GM21786 (cell line): Measurements from ENCODE around the gene OR51M1.
"Not testable (repeated sequence)": the region's sequence is repeated elsewhere in the genome, so short reads cannot be mapped to it uniquely, and the experiment has no call there.

Source experiments
- ATAC-seq: cut with Tn5 transposase; IDR thresholded peaks from one replicate; pipeline ENCODE4 v1.9.1; 2021; ENCODE audit not compliant: unreplicated experiment

The OR51M1 gene, protein sequence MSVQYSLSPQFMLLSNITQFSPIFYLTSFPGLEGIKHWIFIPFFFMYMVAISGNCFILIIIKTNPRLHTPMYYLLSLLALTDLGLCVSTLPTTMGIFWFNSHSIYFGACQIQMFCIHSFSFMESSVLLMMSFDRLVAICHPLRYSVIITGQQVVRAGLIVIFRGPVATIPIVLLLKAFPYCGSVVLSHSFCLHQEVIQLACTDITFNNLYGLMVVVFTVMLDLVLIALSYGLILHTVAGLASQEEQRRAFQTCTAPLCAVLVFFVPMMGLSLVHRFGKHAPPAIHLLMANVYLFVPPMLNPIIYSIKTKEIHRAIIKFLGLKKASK

DNA sequence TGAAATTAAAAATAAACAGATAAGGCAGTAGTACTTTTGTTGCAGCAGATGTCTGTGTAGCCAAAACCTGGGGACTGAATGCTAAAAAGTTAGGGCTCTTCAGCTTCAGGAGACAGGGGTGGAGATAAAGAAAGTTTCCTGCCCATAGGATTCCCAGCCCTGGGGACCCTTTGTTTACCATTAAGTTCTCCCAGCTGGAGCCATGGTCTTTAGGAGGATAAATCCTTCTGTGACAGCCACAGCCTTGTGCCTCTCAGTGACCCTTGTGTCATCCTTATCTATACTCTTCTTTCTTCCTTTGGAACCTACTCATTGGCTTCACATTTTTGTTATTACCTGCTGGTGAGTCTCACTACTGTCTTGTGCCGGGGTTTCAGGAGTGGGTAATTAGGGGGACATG, at the start of gene OR51M1:
OR51M1 (plus strand) TSS at position 237 of the 400 bp plus-strand sequence. CDS start 5,587 bp downstream, outside the sequence.
- ATAC-seq, result no peak

DNA sequence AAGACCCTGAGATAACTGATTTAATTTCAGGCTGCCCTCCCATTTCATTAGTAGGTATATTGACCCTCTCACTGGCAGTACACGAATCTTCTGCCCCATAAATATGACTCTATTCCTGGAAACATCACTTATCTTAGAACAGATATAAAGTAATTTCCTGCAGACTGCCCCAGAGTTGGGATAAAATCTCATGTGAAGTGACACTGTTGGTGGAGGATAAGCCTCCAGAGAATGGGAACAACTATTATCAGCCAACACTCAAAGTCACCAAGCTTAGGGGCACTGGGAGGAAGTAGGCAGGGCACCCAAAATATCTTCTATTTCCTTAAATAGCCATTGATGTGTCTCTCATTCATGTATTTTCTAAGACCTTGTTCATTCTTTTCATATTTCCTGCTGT, 48.4 kb upstream of the OR51M1 start:
- ATAC-seq, result no peak

DNA sequence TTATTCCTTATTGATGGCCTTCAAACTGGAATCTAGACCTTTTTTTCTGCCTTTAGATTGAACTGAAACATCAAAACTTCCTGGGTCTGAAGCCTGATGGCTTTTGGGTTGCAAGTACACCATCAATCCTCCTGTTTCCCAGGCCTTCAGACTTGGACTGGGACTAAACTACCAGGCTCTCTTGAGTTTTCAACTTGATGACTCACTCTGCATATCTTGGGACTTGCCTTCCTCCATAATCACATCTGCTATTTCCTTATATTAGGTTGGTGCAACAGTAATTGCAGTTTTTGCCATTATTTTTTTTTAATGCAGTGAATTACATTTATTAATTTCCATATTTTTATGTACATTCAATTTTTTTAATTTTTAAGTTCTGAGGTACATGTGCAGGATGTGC, 47.3 kb upstream of the OR51M1 start:
- no peak for ATAC-seq

DNA sequence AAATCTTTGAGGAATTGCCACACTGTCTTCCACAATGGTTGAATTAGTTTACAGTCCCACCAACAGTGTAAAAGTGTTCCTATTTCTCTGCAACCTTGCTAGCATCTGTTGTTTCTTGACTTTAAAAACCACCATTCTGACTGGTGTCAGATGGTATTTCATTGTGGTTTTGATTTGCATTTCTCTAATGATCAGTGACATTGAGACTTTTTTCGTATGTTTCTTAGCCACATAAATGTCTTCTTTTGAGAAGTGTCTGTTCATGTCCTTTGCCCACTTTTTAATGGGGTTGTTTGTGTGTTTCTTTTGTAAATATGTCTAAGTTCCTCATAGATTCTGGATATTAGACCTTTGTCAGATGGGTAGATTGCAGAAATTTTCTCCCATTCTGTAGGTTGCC, 46.4 kb upstream of the OR51M1 start:
- peak; percentile 35 for ATAC-seq

DNA sequence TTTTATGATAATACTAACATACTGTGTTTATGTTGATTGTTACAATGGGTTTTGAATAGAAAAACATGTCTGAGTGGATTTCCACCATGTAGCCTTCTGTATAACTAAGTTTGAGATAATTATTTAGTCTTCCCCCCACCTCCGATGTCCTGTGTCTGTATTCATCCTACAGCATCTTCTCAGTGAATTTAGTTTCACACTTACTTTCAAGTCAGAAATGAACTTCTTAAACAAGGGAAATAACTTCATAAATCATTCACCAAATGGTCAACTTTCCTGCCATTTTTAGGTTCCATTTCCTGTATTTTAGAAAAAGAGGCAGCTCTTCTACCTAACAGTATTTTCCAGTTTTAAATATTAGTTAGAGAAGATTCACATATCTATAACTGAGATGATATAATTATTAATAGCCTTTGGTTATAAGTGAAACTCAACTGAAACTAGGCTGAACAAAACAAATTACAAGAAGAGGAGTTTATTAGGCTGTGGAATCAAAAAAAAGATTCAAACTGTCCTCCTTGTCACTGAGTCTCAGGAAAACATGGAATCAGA, 43.8 kb upstream of the OR51M1 start:
- ATAC-seq, result peak; percentile 71

DNA sequence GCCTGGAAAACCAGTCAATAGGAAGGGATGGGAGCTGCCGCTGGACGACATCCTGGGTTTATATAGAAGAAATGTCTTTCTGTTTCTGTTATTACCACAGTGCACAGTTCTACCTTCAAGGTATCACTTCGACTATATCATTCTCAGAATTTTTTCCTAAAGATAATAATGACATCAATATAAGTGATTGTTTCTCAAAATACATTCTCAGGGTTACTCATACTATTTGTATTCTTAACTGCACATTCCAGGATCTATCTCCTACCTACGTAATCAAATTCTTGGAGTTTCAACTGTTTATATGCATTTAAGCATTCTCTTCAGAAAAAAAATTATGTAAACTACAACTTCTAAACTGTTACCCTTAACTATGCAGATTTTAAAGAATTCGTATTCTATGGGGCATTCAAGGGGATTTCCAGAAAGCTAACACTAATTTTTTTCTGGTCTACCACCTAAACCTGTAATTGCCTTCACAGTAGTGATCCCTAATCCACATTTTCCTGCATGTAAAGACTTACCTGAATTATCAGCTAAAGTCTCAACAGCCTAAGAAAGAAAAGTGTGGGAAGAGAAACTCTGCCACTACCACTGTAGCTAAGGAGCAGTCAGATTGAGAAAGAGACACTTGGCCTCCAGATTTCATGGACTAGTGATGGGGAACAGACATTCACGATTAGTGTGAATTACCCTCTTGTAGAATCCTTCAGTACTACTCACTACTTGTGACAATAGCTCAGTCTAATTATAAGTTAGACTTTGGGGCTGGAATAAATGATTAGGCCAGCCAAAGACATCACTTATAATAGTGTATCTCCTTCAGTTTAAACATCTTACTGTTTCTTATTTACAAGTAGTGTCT, 39.9 kb upstream of the OR51M1 start, which contains the start of gene OR51B5:
OR51B5 (minus strand) TSS at position 51 of the 862 bp plus-strand sequence; CDS start at position 51, 0 bp downstream.
- no peak for ATAC-seq

DNA sequence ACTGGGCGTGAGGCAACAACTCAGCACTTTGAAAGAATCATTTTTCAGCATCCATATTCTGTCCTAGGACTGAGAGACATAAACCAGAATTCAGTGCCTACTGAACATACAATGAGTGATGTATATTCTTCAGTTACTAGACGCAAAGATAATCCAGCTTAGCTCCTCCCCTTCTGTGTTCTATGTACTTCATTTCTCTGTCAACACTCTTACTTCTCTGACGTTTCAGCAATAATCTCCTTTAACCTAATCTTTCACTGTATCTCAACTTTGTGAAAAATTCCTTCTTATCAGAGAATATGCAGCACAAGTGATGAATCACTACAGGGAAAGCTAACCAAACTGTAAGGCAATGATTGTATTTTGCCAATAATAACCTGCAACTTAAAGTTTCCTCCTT, 37.8 kb upstream of the OR51M1 start:
- ATAC-seq, result no peak

DNA sequence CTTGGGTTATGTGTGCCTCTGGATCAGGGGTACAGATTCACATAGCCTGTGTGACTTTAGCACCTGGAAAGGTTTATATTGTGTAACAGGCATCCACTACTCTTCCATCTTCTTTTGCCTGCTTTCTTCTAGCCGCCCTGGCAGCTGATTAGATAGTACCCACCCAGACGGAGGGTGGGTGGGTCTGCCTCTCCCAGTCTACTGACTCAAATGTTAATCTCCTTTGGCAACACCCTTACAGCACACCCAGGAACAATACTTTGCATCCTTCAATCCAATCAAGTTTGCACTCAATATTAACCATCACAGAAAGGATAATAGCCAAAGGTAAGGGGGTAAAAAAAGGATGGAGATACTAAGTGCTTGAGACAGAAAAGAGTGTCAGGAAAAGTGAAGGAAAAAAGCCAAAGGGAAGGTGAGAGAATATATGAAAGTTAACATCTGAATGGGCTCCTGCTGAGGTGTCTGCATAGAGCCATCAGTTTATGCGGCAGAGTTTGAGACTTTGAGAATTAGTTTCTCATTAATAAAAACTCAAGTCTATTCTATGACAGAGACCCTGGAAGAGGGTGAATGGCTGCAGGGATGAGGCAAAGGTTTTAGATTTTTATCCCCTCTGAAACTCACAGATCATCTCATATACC, 34.9 kb upstream of the OR51M1 start:
- no peak for ATAC-seq

DNA sequence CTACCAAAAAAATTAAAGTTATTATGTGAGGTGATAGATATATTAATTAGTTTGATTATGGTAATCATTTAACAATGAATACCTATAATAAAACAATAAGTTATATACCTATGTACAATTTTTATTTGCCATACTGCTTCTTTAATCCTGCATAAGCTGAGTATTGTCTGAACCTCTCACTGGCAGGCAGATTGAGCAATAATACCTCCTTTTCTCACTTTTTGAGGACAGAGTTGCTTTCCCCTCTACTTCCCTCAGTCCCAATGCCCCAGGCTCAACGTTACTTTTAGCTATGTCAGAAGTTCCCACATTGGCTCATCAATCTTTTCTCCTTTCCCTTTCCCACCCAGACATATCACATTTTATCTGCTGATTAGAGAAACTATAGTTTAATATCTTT, 34.1 kb upstream of the OR51M1 start:
- ATAC-seq, result no peak

DNA sequence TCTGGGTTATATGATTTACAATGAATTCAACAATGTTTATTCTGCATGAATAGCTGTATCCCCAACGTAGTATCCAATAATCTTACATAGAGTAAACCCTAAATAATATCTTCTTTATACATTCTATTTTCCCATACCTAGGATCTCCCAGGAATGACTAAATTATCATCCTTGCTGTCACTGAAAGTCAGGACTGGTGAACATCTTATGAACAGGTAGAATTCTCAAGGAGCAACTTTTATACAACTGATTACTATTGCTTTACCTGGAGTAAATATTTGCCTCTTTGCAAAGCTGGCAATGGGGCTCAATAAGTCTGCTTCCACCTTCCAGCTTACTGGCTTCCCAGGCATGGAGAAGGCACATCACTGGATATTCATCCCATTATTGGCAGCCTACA, 32.4 kb upstream of the OR51M1 start, which contains the start of gene OR51B6:
OR51B6 (plus strand) TSS at position 301 of the 400 bp plus-strand sequence; CDS start at position 301, 0 bp downstream.
- ATAC-seq, result no peak

DNA sequence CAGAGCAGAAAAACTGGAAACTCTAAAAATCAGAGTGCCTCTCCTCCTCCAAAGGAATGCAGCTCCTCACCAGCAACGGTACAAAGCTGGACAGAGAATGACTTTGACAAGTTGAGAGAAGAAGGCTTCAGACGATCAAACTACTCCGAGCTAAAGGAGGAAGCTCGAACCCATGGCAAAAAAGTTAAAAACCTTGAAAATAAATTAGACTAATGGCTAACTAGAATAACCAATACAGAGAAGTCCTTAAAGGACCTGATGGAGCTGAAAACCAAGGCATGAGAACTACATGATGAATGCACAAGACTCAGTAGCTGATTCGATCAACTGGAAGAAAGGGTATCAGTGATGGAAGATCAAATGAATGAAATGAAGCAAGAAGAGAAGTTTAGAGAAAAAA, 27.6 kb upstream of the OR51M1 start:
- ATAC-seq, result not testable (repeated sequence)

DNA sequence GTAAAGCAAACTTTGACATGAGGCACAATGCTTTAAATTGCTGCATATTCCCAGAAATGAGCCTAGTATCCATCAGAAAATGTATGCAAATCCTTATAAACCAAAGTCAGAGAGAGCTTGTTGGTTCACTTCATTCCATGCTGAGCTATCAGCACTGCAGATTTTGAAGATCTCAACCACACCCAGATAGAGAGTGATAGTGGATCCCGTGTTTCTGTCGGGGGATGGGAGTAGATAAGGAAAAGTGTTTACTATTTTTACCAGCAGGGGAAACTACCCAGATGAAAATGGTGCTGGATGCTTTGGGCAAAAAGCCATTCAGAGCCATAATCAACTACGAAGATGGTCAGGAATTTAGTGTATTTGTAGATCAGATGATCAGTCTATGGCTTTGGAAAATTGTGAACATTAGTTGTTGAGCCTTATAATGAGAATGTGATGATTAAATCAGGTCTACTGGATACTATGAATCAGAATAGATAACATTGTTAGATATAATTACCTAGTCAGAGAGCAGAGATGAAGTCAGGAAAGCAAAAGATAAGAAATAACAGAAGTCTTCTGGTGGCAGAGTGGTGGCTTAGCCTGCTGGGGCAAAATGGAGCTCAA, 21.5 kb upstream of the OR51M1 start:
- ATAC-seq, result no peak

DNA sequence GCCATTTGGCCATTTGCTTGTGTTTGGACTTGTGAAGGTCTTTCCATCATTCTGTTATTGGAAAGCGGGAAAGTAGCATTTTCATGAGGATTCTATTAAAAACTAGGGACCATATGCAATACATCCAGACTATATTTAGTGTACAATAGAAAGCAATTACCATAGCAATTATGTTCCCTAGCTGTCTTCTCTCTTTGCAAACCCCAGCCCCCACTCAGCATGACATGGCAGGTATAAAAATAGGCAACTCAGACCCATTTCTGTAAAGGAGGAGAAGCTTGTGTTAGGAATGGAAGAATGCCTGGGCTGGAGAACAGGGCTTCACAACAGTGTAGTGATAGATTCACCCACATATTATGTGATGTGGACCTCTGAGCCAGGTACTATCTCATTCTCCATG, 19.9 kb upstream of the OR51M1 start:
- ATAC-seq, result no peak

DNA sequence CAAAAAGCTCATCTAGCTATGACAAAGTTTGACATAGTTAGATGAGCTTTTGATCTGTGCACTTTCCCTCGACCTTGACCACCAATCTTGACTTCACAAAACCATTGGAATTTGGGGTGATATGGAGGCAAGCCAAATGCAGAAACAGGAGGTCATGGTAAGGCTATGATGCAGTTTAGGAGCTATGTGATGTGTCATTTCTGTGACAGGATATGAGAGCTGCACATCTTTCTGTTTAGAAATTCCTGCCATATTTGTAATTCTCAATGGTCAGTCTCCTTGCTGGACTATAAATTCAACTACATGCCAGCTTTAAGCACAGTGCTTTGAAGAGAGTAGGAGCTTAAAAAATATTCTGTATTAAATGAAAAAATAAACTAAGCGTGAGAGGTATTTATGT, 19.4 kb upstream of the OR51M1 start:
- ATAC-seq, result no peak

DNA sequence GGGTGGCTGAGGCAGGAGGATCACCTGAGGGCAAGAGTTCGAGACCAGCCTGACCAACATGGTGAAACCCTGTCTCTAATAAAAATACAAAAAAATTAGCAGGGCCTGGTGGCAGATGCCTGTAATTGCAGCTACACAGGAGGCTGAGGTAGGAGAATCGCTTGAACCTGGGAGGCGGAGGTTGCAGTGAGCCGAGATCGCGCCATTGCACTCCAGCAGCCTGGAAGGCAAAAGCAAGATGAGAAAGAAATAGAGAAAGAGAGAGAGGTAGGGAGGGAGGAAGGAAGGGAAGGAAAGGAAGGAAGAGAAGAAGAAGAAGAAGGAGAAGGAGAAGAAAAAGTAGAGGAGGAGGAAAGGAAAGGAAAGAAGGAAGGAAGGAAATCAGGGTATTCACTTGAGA, 17.2 kb upstream of the OR51M1 start:
- ATAC-seq, result not testable (repeated sequence)

DNA sequence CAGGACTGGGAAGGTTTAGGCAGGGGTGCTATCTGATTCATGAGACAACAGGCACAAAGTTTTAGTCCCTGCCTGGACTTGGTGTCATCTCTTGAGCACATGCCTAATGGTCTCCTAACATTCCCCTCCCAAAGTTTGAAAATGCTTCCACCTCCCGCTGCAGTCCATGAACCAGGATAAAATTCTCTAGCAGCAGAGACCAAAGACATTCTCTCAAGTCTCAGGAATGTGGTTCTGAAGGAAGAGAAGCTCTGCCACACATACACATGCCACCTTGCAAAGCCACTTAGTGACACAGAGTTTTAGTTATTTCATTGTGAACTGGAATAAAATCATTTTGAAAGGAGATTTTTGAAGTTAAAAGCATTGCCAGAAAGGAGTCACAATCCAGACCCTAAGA, 16.8 kb upstream of the OR51M1 start:
- no peak for ATAC-seq

DNA sequence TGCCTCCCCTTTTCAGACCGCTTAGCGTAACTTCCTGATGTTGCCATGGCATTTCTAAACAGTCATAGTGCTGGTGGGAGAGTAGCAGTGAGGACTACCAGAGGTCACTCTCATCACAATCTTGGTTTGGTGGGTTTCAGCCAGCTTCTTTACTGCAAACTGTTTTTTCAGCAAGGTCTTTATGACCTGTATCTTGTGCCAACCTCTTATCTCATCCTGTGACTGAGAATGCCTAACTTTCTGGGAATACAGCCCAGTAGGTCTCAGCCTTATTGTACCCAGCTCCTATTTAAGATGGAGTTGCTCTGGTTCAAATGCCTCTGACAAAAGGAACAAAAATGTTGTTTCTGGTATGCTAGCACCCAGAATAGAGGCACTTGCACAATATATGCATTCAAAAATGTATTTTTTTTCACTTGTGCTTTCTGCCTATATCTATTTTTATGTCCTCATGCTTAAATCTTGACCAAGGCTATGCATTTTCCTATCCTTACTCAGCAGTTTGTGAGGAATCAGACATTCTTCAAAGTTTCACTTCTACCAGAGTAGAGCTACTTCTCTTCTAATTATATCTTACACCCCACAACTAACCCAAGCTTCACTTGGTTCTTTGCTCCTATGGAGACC, 16.1 kb upstream of the OR51M1 start:
- ATAC-seq, result no peak

DNA sequence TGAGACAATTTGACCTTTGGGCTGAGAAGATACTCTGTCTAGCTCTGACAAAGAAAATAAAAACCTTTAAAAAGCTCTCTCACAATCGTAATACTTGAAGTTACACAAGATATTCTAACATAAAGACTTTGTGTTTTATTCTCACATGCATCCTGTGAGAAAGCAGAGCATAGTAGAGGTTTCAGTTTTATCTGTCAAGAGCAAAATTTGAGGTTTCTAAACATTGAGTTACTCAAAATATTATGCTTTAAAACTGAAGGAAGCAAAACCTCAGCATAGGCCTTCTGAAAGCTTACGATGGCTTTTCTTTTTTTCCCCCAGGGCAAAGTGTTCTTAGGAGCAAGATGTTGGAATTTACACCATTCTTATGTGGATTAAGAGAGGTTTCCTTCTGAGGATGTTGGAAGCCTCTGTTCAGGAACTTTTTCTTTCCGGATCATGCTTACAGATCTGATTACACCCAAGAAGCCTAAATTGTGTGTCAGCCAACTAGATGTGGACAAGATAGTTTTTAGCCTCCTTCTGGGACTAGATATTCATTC, 15.0 kb upstream of the OR51M1 start:
- ATAC-seq, result peak; percentile 58

DNA sequence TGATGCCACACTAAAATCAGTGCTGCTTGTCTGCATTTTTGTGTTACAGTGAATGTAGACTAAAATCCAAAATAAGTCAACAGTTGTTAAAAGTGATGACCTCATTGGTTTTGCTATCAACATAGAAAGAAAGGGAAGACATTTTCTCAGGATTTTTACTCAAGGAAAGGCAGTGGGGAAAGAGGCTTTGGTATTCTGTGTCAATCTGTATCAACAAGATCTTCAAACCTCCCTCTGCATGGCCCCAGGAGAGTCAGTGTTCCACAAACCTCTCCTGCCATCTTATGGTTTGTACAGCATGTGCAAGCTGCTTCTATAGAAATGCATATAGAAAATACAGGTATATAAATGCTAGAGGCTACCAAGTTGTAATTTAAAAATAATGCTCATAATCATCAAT, 13.8 kb upstream of the OR51M1 start:
- peak; percentile 62 for ATAC-seq

DNA sequence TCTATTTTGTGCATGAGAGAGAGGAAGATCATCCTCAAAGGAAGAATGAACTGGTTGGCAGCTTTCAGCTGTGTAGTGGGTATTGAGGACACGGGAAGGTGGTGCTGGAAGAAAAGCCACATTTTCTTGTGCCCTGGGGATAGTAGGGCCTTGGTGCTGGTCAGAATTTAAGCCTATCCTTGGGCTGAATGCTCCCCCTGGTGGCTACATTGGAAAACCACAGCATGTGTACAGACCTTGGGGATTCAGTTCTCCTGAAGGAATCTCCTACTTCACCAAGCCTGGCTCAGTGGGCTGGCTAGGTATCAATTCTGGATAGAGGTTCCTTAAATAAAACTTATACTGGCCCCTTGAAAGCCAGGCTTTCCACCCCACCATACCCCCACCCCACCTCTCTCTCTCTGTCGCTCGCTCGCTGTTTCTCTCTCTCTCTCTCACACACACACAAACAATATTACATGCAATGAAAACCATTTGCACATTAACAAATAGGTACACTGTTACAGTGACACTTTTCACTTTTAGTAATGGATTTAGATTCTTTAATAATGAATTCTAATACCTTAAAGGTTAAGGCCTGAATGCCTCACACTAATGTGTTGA, 2.8 kb upstream of the OR51M1 start:
- ATAC-seq, result peak; percentile 91
